ENCODE measurements around the gene CCT8L2.
"Not testable (repeated sequence)": the region's sequence is repeated elsewhere in the genome, so short reads cannot be mapped to it uniquely, and the experiment has no call there.

The CCT8L2 gene

GRCh38 chr22:16561093-16561658 is 31.4 kb downstream of the CCT8L2 start:
- ATAC-seq = not testable (repeated sequence)

DNA sequence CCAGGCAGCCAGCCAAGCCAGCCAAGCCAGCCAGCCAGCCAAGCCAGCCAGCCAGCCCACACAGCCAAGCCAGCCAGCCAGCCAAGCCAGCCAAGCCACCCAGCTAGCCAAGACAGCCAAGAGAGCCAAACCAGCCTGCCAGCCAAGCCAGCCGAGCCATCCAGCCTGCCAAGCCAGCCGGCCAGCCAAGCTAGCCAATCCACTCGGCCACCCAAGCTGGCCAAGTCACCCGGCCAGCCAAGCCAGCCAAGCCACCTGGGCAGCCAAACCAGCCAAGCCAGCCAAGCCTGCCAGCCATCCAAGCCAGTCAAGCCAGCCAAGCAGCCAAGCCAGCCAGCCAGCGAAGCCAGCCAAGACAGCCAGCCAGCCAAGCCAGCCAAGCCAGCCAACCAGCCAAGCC is 32.0 kb downstream of the CCT8L2 start:
- not testable (repeated sequence) for ATAC-seq

GRCh38 chr22:16559996-16560395 is 32.6 kb downstream of the CCT8L2 start:
- not testable (repeated sequence) for ATAC-seq

DNA sequence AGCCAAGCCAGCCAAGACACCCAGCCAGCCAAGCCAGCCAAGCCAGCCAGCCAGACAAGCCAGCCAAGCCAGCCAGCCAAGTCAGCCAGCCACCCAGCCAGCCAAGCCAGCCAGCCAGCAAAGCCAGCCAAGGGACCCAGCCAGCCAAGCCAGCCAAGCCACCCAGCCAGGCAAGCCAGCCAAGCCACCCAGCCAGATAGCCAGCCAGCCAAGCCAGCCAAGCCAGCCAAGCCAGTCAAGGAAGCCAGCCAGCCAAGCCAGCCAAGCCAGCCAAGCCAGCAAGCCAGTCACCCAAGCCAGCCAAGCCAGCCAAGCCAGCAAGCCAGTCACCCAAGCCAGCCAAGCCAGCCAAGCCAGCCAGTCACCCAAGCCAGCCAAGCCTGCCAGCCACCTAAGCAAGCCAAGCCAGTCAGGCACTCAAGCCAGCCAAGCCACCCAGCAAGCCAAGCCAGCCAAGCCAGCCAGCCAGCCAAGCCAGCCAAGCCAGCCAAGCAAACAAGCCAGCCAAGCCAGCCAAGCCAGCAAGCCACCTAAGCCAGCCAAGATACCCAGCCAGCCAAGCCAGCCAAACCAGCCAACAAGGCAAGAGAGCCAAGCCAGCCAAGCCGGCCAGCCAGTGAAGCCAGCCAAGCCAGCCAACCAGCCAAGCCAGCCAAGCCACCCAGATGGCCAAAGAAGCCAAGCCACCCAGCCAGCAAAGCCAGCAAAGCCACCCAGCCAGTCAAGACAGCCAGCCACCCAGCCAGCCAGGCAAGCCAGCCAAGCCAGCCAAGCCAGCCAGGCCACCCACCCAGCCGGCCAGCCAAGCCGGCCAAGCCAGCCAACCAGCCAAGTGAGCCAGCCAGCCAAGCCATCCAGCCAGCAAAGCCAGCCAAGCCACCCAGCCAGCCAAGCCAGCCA is 33.3 kb downstream of the CCT8L2 start:
- TF ChIP-seq, protein P1, sequence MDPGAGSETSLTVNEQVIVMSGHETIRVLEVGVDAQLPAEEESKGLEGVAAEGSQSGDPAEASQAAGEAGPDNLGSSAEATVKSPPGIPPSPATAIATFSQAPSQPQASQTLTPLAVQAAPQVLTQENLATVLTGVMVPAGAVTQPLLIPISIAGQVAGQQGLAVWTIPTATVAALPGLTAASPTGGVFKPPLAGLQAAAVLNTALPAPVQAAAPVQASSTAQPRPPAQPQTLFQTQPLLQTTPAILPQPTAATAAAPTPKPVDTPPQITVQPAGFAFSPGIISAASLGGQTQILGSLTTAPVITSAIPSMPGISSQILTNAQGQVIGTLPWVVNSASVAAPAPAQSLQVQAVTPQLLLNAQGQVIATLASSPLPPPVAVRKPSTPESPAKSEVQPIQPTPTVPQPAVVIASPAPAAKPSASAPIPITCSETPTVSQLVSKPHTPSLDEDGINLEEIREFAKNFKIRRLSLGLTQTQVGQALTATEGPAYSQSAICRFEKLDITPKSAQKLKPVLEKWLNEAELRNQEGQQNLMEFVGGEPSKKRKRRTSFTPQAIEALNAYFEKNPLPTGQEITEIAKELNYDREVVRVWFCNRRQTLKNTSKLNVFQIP (CRISPR knock-in tag; IDR thresholded peaks at IDR 0.05; ENCODE audit: borderline replicate concordance, low read depth) = no peak
- no peak for TF ChIP-seq ARNTL (CRISPR knock-in tag; IDR thresholded peaks at IDR 0.05; ENCODE audit: borderline replicate concordance, low read depth)
- TF ChIP-seq TCF4 (CRISPR knock-in tag; IDR thresholded peaks at IDR 0.05; ENCODE audit: borderline replicate concordance) = no peak
- no peak for TF ChIP-seq ISL1 (CRISPR knock-in tag; IDR thresholded peaks at IDR 0.05)
- TF ChIP-seq ZC3H10 (CRISPR knock-in tag; IDR thresholded peaks at IDR 0.05) = no peak
- TF ChIP-seq ZFP3 (CRISPR knock-in tag; IDR thresholded peaks at IDR 0.05) = no peak
- TF ChIP-seq, protein P2, sequence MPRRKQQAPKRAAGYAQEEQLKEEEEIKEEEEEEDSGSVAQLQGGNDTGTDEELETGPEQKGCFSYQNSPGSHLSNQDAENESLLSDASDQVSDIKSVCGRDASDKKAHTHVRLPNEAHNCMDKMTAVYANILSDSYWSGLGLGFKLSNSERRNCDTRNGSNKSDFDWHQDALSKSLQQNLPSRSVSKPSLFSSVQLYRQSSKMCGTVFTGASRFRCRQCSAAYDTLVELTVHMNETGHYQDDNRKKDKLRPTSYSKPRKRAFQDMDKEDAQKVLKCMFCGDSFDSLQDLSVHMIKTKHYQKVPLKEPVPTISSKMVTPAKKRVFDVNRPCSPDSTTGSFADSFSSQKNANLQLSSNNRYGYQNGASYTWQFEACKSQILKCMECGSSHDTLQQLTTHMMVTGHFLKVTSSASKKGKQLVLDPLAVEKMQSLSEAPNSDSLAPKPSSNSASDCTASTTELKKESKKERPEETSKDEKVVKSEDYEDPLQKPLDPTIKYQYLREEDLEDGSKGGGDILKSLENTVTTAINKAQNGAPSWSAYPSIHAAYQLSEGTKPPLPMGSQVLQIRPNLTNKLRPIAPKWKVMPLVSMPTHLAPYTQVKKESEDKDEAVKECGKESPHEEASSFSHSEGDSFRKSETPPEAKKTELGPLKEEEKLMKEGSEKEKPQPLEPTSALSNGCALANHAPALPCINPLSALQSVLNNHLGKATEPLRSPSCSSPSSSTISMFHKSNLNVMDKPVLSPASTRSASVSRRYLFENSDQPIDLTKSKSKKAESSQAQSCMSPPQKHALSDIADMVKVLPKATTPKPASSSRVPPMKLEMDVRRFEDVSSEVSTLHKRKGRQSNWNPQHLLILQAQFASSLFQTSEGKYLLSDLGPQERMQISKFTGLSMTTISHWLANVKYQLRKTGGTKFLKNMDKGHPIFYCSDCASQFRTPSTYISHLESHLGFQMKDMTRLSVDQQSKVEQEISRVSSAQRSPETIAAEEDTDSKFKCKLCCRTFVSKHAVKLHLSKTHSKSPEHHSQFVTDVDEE (CRISPR knock-in tag; IDR thresholded peaks at IDR 0.05) = no peak
- no peak for TF ChIP-seq ZNF565 (CRISPR knock-in tag; conservative IDR thresholded peaks at IDR 0.05; ENCODE audit: low read depth)
- TF ChIP-seq, protein P3, sequence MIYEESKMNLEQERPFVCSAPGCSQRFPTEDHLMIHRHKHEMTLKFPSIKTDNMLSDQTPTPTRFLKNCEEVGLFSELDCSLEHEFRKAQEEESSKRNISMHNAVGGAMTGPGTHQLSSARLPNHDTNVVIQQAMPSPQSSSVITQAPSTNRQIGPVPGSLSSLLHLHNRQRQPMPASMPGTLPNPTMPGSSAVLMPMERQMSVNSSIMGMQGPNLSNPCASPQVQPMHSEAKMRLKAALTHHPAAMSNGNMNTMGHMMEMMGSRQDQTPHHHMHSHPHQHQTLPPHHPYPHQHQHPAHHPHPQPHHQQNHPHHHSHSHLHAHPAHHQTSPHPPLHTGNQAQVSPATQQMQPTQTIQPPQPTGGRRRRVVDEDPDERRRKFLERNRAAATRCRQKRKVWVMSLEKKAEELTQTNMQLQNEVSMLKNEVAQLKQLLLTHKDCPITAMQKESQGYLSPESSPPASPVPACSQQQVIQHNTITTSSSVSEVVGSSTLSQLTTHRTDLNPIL (CRISPR knock-in tag; IDR thresholded peaks at IDR 0.05; ENCODE audit: low read depth) = no peak
- TF ChIP-seq, protein P4, sequence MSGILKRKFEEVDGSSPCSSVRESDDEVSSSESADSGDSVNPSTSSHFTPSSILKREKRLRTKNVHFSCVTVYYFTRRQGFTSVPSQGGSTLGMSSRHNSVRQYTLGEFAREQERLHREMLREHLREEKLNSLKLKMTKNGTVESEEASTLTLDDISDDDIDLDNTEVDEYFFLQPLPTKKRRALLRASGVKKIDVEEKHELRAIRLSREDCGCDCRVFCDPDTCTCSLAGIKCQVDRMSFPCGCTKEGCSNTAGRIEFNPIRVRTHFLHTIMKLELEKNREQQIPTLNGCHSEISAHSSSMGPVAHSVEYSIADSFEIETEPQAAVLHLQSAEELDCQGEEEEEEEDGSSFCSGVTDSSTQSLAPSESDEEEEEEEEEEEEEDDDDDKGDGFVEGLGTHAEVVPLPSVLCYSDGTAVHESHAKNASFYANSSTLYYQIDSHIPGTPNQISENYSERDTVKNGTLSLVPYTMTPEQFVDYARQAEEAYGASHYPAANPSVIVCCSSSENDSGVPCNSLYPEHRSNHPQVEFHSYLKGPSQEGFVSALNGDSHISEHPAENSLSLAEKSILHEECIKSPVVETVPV (CRISPR knock-in tag; IDR thresholded peaks at IDR 0.05) = no peak
- TF ChIP-seq CSDC2 (CRISPR knock-in tag; IDR thresholded peaks at IDR 0.05) = no peak
- no peak for TF ChIP-seq RARB (CRISPR knock-in tag; IDR thresholded peaks at IDR 0.05)
- TF ChIP-seq TOX (CRISPR knock-in tag; IDR thresholded peaks at IDR 0.05; ENCODE audit: borderline replicate concordance) = no peak
- no peak for TF ChIP-seq SNAI2 (CRISPR knock-in tag; IDR thresholded peaks at IDR 0.05)
- no peak for TF ChIP-seq OSR1 (CRISPR knock-in tag; IDR thresholded peaks at IDR 0.05)
- no peak for TF ChIP-seq ESRRG (CRISPR knock-in tag; IDR thresholded peaks at IDR 0.05)
- no peak for TF ChIP-seq ZFP30 (CRISPR knock-in tag; IDR thresholded peaks at IDR 0.05)
- TF ChIP-seq, protein P5, sequence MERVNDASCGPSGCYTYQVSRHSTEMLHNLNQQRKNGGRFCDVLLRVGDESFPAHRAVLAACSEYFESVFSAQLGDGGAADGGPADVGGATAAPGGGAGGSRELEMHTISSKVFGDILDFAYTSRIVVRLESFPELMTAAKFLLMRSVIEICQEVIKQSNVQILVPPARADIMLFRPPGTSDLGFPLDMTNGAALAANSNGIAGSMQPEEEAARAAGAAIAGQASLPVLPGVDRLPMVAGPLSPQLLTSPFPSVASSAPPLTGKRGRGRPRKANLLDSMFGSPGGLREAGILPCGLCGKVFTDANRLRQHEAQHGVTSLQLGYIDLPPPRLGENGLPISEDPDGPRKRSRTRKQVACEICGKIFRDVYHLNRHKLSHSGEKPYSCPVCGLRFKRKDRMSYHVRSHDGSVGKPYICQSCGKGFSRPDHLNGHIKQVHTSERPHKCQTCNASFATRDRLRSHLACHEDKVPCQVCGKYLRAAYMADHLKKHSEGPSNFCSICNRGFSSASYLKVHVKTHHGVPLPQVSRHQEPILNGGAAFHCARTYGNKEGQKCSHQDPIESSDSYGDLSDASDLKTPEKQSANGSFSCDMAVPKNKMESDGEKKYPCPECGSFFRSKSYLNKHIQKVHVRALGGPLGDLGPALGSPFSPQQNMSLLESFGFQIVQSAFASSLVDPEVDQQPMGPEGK (CRISPR knock-in tag; IDR thresholded peaks at IDR 0.05; ENCODE audit: borderline replicate concordance) = no peak
- no peak for ATAC-seq

DNA sequence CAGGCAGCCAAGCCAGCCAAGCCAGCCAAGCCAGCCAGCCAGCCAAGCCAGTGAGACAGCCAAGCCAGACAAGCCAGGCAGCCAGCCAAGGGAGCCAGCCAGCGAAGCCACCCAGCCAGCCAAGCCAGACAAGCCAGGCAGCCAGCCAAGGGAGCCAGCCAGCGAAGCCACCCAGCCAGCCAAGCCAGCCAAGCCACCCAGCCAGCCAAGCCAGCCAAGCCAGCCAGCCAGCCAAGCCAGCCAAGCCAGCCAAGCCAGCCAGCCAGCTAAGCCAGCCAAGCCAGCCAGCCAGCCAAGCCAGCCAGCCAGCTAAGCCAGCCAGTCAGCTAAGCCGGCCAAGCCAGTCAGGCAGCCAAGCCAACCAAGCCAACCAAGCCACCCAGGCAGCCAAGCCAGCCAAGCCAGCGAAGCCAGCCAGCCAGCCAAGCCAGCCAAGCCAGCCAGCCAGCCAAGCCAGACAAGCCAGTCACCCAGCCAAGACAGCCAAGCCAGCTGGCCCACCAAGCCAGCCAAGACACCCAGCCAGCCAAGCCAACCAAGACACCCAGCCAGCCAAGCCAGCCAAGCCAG is 34.1 kb downstream of the CCT8L2 start:
- ATAC-seq = not testable (repeated sequence)

- ATAC-seq = not testable (repeated sequence)
Measured at GRCh38 chr22:16557511-16557910, 35.1 kb downstream of the CCT8L2 start.

DNA sequence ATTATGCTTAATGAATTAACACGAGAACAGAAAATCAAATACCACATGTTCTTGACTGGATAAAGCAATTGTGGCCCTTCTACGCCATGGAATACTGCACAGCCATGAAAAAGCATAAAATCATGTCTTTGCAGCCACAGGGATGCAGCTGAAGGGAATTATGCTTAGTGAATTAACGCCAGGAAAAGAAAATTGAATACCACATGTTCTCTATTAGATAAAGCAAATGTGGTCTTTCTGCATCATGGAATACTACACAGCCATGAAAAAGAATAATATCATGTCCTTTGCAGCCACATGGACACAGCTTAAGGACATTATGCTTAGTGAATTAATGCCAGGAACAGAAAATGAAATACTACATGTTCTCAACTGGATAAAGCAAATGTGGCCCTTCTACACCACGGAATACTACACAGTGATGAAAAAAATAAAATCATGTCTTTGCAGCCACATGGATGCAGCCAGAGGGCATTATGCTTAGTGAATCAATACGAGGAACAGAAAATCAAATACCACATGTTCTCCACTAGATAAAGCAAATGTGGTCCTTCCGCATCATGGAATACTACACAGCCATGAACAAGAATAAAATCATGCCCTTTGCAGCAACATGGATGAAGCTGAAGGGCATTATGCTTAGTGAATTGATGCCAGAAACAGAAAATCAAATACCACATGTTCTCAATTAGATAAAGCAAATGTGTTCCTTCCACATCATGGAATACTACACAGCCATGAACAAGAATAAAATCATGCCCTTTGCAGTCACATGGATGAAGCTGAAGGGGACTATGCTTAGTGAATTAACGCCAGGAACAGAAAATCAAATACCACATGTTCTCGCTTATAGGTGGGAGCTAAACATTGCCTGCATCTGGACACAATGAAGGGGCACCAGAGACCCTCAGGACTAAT is 37.3 kb downstream of the CCT8L2 start:
- not testable (repeated sequence) for ATAC-seq

GRCh38 chr22:16543310-16543709 is 49.3 kb downstream of the CCT8L2 start:
- not testable (repeated sequence) for ATAC-seq
